ENCODE data around the gene PLB1. TPM values are rescaled to one million over a fixed set of nuclear protein-coding genes. Genes with fewer than 3 reads are reported as not detected.

Gene PLB1
- total RNA-seq, 2 donors from 2014 or later, result 2.1 to 3.0 TPM

- DNase-seq (ENCODE audit: low spot score), result no peak
- peaks cover 0 to 38% of the 10 kb centered on the region in 2 donors for H3K4me1 ChIP-seq
- TF ChIP-seq CTCF (IDR thresholded peaks at IDR 0.05), result no peak
- peak overlapping the region; percentile 76 to 80 for H3K27ac ChIP-seq
- no peaks in the 10 kb centered on the region for H3K27me3 ChIP-seq
- no peak overlapping the region for H3K4me3 ChIP-seq
- no peaks in the 10 kb centered on the region for H3K36me3 ChIP-seq
- H3K9me3 ChIP-seq, result no peaks in the 10 kb centered on the region
Measured at GRCh38 chr2:28620801-28621171, 124.9 kb downstream of the PLB1 start.

- H3K36me3 ChIP-seq, result no peaks in the 10 kb centered on the region
- H3K4me1 ChIP-seq, result peaks cover 0 to 43% of the 10 kb centered on the region in 2 donors
- H3K9me3 ChIP-seq, result no peaks in the 10 kb centered on the region
- peak in 1 of 2 donors; percentile 34 for TF ChIP-seq CTCF (IDR thresholded peaks at IDR 0.05)
- DNase-seq (ENCODE audit: low spot score), result peak; percentile 94
- H3K4me3 ChIP-seq, result no peak overlapping the region
- peak overlapping the region; percentile 76 to 80 for H3K27ac ChIP-seq
- H3K27me3 ChIP-seq, result no peaks in the 10 kb centered on the region
Measured at GRCh38 chr2:28621172-28622100, 125.6 kb downstream of the PLB1 start.

GRCh38 chr2:28622101-28622499 is 126.2 kb downstream of the PLB1 start:
- H3K4me1 ChIP-seq, result peaks cover 0 to 50% of the 10 kb centered on the region in 2 donors
- H3K4me3 ChIP-seq, result no peak overlapping the region
- no peak for TF ChIP-seq CTCF (IDR thresholded peaks at IDR 0.05)
- no peaks in the 10 kb centered on the region for H3K9me3 ChIP-seq
- H3K27ac ChIP-seq, result peak overlapping the region; percentile 76 to 80
- H3K36me3 ChIP-seq, result no peaks in the 10 kb centered on the region
- no peak for DNase-seq (ENCODE audit: low spot score)
- no peaks in the 10 kb centered on the region for H3K27me3 ChIP-seq

GRCh38 chr2:28623582-28624405 is 127.9 kb downstream of the PLB1 start:
- Histone ChIP-seq H3K4me3 (no peak overlapping the region), H3K9me3 (no peaks in the 10 kb centered on the region), H3K4me1 (peaks cover 0 to 64% of the 10 kb centered on the region in 2 donors), H3K27ac (peak overlapping the region; percentile 17 to 92), H3K36me3 (no peaks in the 10 kb centered on the region), H3K27me3 (no peaks in the 10 kb centered on the region)
- no peak for TF ChIP-seq CTCF (IDR thresholded peaks at IDR 0.05)
- DNase-seq (ENCODE audit: low spot score), result no peak

- Histone ChIP-seq H3K4me3 (no peak overlapping the region), H3K36me3 (no peaks in the 10 kb centered on the region), H3K4me1 (peaks cover 0 to 64% of the 10 kb centered on the region in 2 donors), H3K9me3 (no peaks in the 10 kb centered on the region), H3K27me3 (no peaks in the 10 kb centered on the region), H3K27ac (peak overlapping the region; percentile 86 to 92)
- TF ChIP-seq CTCF (IDR thresholded peaks at IDR 0.05), result no peak
- DNase-seq (ENCODE audit: low spot score), result no peak
Measured at GRCh38 chr2:28624436-28624792, 128.6 kb downstream of the PLB1 start.

Measured in right atrium auricular region (tissue), 2 donors.